ENCODE measurements around the gene FBLIM1.

Gene FBLIM1

GRCh38 chr1:15737324-15738319 lies 21.0 kb upstream of the FBLIM1 start:
- peak overlapping the region; percentile 70 for H3K27ac Mint-ChIP-seq

GRCh38 chr1:15738416-15739113 lies 20.0 kb upstream of the FBLIM1 start:
- no peak for ATAC-seq
- peak overlapping the region; percentile 70 for H3K27ac Mint-ChIP-seq

More at GRCh38 chr1:15737324-15738319, 21.0 kb upstream of the FBLIM1 start:
- Mint-ChIP-seq H3K4me1 (peaks cover 14% of the 10 kb centered on the region), H3K9me3 (no peaks in the 10 kb centered on the region), H3K27me3 (no peaks in the 10 kb centered on the region), H3K36me3 (peaks cover 11% of the 10 kb centered on the region), H3K4me3 (no peak overlapping the region)
- no peak for ATAC-seq

GRCh38 chr1:15739259-15739658 lies 19.3 kb upstream of the FBLIM1 start:
- no peak for ATAC-seq
- Mint-ChIP-seq H3K27ac (no peak overlapping the region), H3K4me1 (peaks cover 14% of the 10 kb centered on the region), H3K27me3 (peaks cover 1% of the 10 kb centered on the region), H3K36me3 (no peaks in the 10 kb centered on the region), H3K9me3 (no peaks in the 10 kb centered on the region), H3K4me3 (no peak overlapping the region)

More at GRCh38 chr1:15738416-15739113, 20.0 kb upstream of the FBLIM1 start:
- no peaks in the 10 kb centered on the region for H3K27me3 Mint-ChIP-seq
- H3K9me3 Mint-ChIP-seq = no peaks in the 10 kb centered on the region
- H3K4me3 Mint-ChIP-seq = no peak overlapping the region
- H3K36me3 Mint-ChIP-seq = peaks cover 2% of the 10 kb centered on the region
- H3K4me1 Mint-ChIP-seq = peaks cover 14% of the 10 kb centered on the region

GRCh38 chr1:15739745-15740144 lies 18.9 kb upstream of the FBLIM1 start:
- H3K4me1 Mint-ChIP-seq = peaks cover 14% of the 10 kb centered on the region
- no peak overlapping the region for H3K4me3 Mint-ChIP-seq
- H3K27me3 Mint-ChIP-seq = peaks cover 6% of the 10 kb centered on the region
- no peaks in the 10 kb centered on the region for H3K9me3 Mint-ChIP-seq
- H3K36me3 Mint-ChIP-seq = no peaks in the 10 kb centered on the region
- H3K27ac Mint-ChIP-seq = no peak overlapping the region
- ATAC-seq = no peak

- H3K27ac Mint-ChIP-seq = no peak overlapping the region
- no peak overlapping the region for H3K4me3 Mint-ChIP-seq
- no peaks in the 10 kb centered on the region for H3K9me3 Mint-ChIP-seq
- peaks cover 18% of the 10 kb centered on the region for H3K27me3 Mint-ChIP-seq
- H3K36me3 Mint-ChIP-seq = no peaks in the 10 kb centered on the region
- peak; percentile 77 for ATAC-seq
- peaks cover 19% of the 10 kb centered on the region for H3K4me1 Mint-ChIP-seq
These were observed 17.4 kb upstream of the FBLIM1 start for GRCh38 chr1:15740924-15741850.

GRCh38 chr1:15742339-15742801 lies 16.2 kb upstream of the FBLIM1 start, which contains the start of gene TMEM82:
TMEM82 (plus strand) TSS chr1:15742499; CDS start chr1:15742560, 61 bp downstream.
- H3K27ac Mint-ChIP-seq = no peak within 1 kb of the TSS
- no peak within 1 kb of the TSS for H3K4me3 Mint-ChIP-seq
- no peaks in the 10 kb centered on the region for H3K36me3 Mint-ChIP-seq

GRCh38 chr1:15744122-15744679 lies 14.4 kb upstream of the FBLIM1 start:
- Mint-ChIP-seq H3K4me3 (no peak overlapping the region), H3K27me3 (peaks cover 25% of the 10 kb centered on the region), H3K4me1 (peaks cover 13% of the 10 kb centered on the region), H3K36me3 (no peaks in the 10 kb centered on the region), H3K27ac (no peak overlapping the region), H3K9me3 (no peaks in the 10 kb centered on the region)
- ATAC-seq = no peak

More at GRCh38 chr1:15742339-15742801, 16.2 kb upstream of the FBLIM1 start, which contains the start of gene TMEM82:
- Mint-ChIP-seq H3K27me3 (peaks cover 25% of the 10 kb centered on the region), H3K9me3 (no peaks in the 10 kb centered on the region), H3K4me1 (peaks cover 19% of the 10 kb centered on the region)
- ATAC-seq = no peak

GRCh38 chr1:15747378-15747777 lies 11.2 kb upstream of the FBLIM1 start:
- peaks cover 48% of the 10 kb centered on the region for H3K27me3 Mint-ChIP-seq
- no peak overlapping the region for H3K27ac Mint-ChIP-seq
- H3K36me3 Mint-ChIP-seq = no peaks in the 10 kb centered on the region
- H3K9me3 Mint-ChIP-seq = no peaks in the 10 kb centered on the region
- ATAC-seq = no peak
- peaks cover 5% of the 10 kb centered on the region for H3K4me1 Mint-ChIP-seq
- no peak overlapping the region for H3K4me3 Mint-ChIP-seq

- Mint-ChIP-seq H3K36me3 (no peaks in the 10 kb centered on the region), H3K27ac (no peak overlapping the region), H3K27me3 (peaks cover 52% of the 10 kb centered on the region), H3K4me1 (peaks cover 5% of the 10 kb centered on the region), H3K4me3 (no peak overlapping the region), H3K9me3 (no peaks in the 10 kb centered on the region)
- ATAC-seq = no peak
These were observed 10.3 kb upstream of the FBLIM1 start for GRCh38 chr1:15748264-15748663.

GRCh38 chr1:15748690-15749398 lies 9.8 kb upstream of the FBLIM1 start:
- no peak for ATAC-seq
- H3K36me3 Mint-ChIP-seq = no peaks in the 10 kb centered on the region
- no peak overlapping the region for H3K27ac Mint-ChIP-seq
- peaks cover 57% of the 10 kb centered on the region for H3K27me3 Mint-ChIP-seq
- H3K9me3 Mint-ChIP-seq = no peaks in the 10 kb centered on the region
- H3K4me3 Mint-ChIP-seq = no peak overlapping the region
- H3K4me1 Mint-ChIP-seq = peaks cover 5% of the 10 kb centered on the region

GRCh38 chr1:15749399-15750291 lies 8.9 kb upstream of the FBLIM1 start:
- no peak for ATAC-seq
- Mint-ChIP-seq H3K9me3 (no peaks in the 10 kb centered on the region), H3K4me1 (peaks cover 5% of the 10 kb centered on the region), H3K36me3 (no peaks in the 10 kb centered on the region), H3K27ac (no peak overlapping the region), H3K27me3 (peaks cover 55% of the 10 kb centered on the region), H3K4me3 (no peak overlapping the region)

GRCh38 chr1:15750924-15751323 lies 7.7 kb upstream of the FBLIM1 start:
- Mint-ChIP-seq H3K9me3 (no peaks in the 10 kb centered on the region), H3K27ac (no peak overlapping the region), H3K4me1 (peaks cover under 1% of the 10 kb centered on the region), H3K27me3 (peaks cover 54% of the 10 kb centered on the region), H3K36me3 (no peaks in the 10 kb centered on the region), H3K4me3 (no peak overlapping the region)
- no peak for ATAC-seq

- no peak for ATAC-seq
- Mint-ChIP-seq H3K9me3 (no peaks in the 10 kb centered on the region), H3K36me3 (no peaks in the 10 kb centered on the region), H3K4me1 (peaks cover 9% of the 10 kb centered on the region), H3K27ac (no peak overlapping the region), H3K27me3 (peaks cover 55% of the 10 kb centered on the region), H3K4me3 (no peak overlapping the region)
These were observed 6.9 kb upstream of the FBLIM1 start for GRCh38 chr1:15751717-15752116.

All from stimulated activated memory B cell treated with anti-CD40 and anti-IgM and Interleukin-4, amounts not matched to agents 10 μg/mL and 1 μg/mL and 100 μg/mL, for 72 hours (primary cell).